CD14-positive monocyte (primary cell): ENCODE measurements around the gene AKAP6. TPM values are rescaled to one million over a fixed set of nuclear protein-coding genes. Genes with fewer than 3 reads are reported as not detected.
A peak's percentile ranks its signal among the peaks of the same experiment; 100 is the strongest.

ENCODE experiments used
- DNase-seq, 3 donors: peaks; one replicate each; pipeline ENCODE4 v3.0.0-alpha.2; 2011 to 2022
- H2AFZ ChIP-seq: 2 replicates; pipeline ENCODE4 v1.6.0; 2012; ENCODE audit warnings: mild to moderate bottlenecking, low read depth, low read length, inconsistent platforms; ENCODE audit not compliant: insufficient read depth, poor library complexity, severe bottlenecking
- H3K27ac ChIP-seq, 2 donors: 1 replicate in 1 of 2; 2 replicates in 1 of 2; pipeline ENCODE4 v1.5.1; 2012 to 2013; ENCODE audit warnings: low read length in 2 of 2, control low read depth in 1 of 2, inconsistent platforms in 1 of 2, low read depth in 1 of 2, mild to moderate bottlenecking in 1 of 2
- H3K27me3 ChIP-seq, 2 donors: one replicate each; pipeline versions ENCODE4 v1.6.0 to v1.6.1; 2011 to 2013; ENCODE audit warnings: low read length in 2 of 2; ENCODE audit not compliant: control insufficient read depth in 2 of 2, insufficient read depth in 2 of 2
- H3K36me3 ChIP-seq, 2 donors: replicated peaks in 1 of 2; 1 replicate in 1 of 2; 2 replicates in 1 of 2; pipeline versions ENCODE4 v1.5.1 to v1.6.1; 2012 to 2013; ENCODE audit warnings: low read length in 2 of 2, control low read depth in 1 of 2, inconsistent platforms in 1 of 2, mild to moderate bottlenecking in 1 of 2; ENCODE audit not compliant: insufficient read depth in 2 of 2, control insufficient read depth in 1 of 2
- H3K4me1 ChIP-seq, 2 donors: 1 replicate in 1 of 2; 2 replicates in 1 of 2; pipeline versions ENCODE4 v1.5.1 to v1.6.1; 2012 to 2013; ENCODE audit warnings: low read length in 2 of 2, control low read depth in 1 of 2, inconsistent platforms in 1 of 2, mild to moderate bottlenecking in 1 of 2, moderate library complexity in 1 of 2; ENCODE audit not compliant: insufficient read depth in 2 of 2, control insufficient read depth in 1 of 2
- H3K4me2 ChIP-seq: replicated peaks from 2 replicates; pipeline ENCODE3; 2012; ENCODE audit warnings: low read length, moderate library complexity, mild to moderate bottlenecking; ENCODE audit not compliant: poor library complexity, severe bottlenecking; ENCODE audit errors: extremely low read depth
- H3K4me3 ChIP-seq, 3 experiments: fragments of 200-600 bp in 1 of 3; sonication (generic) in 1 of 3; replicated peaks in 1 of 3; 1 replicate in 2 of 3; 2 replicates in 1 of 3; pipeline ENCODE4 v1.5.1; 2011 to 2013; ENCODE audit warnings: low read length in 3 of 3, mild to moderate bottlenecking in 3 of 3, control low read depth in 2 of 3, low read depth in 2 of 3, inconsistent platforms in 1 of 3, moderate library complexity in 1 of 3
- H3K79me2 ChIP-seq: 2 replicates; pipeline ENCODE4 v1.6.0; 2012; ENCODE audit warnings: mild to moderate bottlenecking, control low read depth, inconsistent platforms, low read length, moderate library complexity; ENCODE audit not compliant: insufficient read depth
- H3K9ac ChIP-seq: 2 replicates; pipeline ENCODE4 v1.6.0; 2017; ENCODE audit warnings: low read length, mild to moderate bottlenecking; ENCODE audit not compliant: insufficient read depth, poor library complexity, severe bottlenecking
- H3K9me3 ChIP-seq, 2 donors: replicated peaks in 1 of 2; 1 replicate in 1 of 2; 2 replicates in 1 of 2; pipeline versions ENCODE4 v1.5.1 to v1.6.1; 2012 to 2013; ENCODE audit warnings: low read length in 2 of 2, control low read depth in 1 of 2; ENCODE audit not compliant: control insufficient read depth in 1 of 2, insufficient read depth in 1 of 2
- H4K20me1 ChIP-seq: 2 replicates; pipeline ENCODE4 v1.6.0; 2012; ENCODE audit warnings: mild to moderate bottlenecking, low read length, control low read depth, moderate library complexity; ENCODE audit not compliant: insufficient read depth
- H3K27ac Mint-ChIP-seq, 7 donors: one replicate each; pipeline ENCODE4 v1.8.0; 2020; ENCODE audit warnings: mild to moderate bottlenecking in 7 of 7, mixed read lengths in 7 of 7, moderate library complexity in 6 of 7, inconsistent platforms in 2 of 7
- H3K27me3 Mint-ChIP-seq, 3 donors: one replicate each; pipeline ENCODE4 v1.8.0; 2021 to 2022; ENCODE audit warnings: low read depth in 3 of 3, mild to moderate bottlenecking in 3 of 3, mixed read lengths in 3 of 3, moderate library complexity in 3 of 3, inconsistent platforms in 1 of 3
- H3K36me3 Mint-ChIP-seq, 2 donors: one replicate each; pipeline ENCODE4 v1.8.0; 2020; ENCODE audit warnings: mixed read lengths in 2 of 2, inconsistent platforms in 1 of 2, mild to moderate bottlenecking in 1 of 2
- H3K4me1 Mint-ChIP-seq: one replicate; pipeline ENCODE4 v1.8.0; 2020; ENCODE audit warnings: mild to moderate bottlenecking, mixed read lengths
- H3K4me3 Mint-ChIP-seq, 2 donors: one replicate each; pipeline ENCODE4 v1.8.0; 2020; ENCODE audit warnings: mild to moderate bottlenecking in 2 of 2, mixed read lengths in 2 of 2, moderate library complexity in 1 of 2
- H3K9me3 Mint-ChIP-seq, 7 donors: one replicate each; pipeline ENCODE4 v1.8.0; 2020 to 2022; ENCODE audit warnings: mixed read lengths in 7 of 7, mild to moderate bottlenecking in 6 of 7, moderate library complexity in 6 of 7, inconsistent platforms in 2 of 7
- WGBS: methylation state at CpG from one replicate; pipeline ENCODE4 v1.1.5; 2013; ENCODE audit warnings: missing lambda C conversion rate; ENCODE audit not compliant: insufficient coverage; 5-methylcytosine and 5-hydroxymethylcytosine counted together
- intact Hi-C, 2 donors: fragments of 100-400 bp; cut with micrococcal nuclease; formaldehyde crosslinking; loops; one replicate each; pipeline versions ENCODE4 v1.15.0 to v1.15.1; 2023
- polyA plus RNA-seq, 3 donors: library from polyadenylated mRNA; depleted of rRNA in 1 of 3; unstranded in 2 of 3; stranded (reverse) in 1 of 3; fragments of 300-500 nt in 2 of 3; fragments of >200 nt in 1 of 3; fragmentation: Illumina TruSeq in 2 of 3; gene quantifications; 1 replicate in 2 of 3; 2 replicates in 1 of 3; pipeline ENCODE4 v1.2.3, GENCODE V29; 2012 to 2021
- TF ChIP-seq, protein P1 (sequence below): fragments of 200-600 bp; IDR thresholded peaks from one replicate; pipeline ENCODE4 v1.8.0; 2022; ENCODE audit warnings: antibody characterized with exemption, mild to moderate bottlenecking

Gene AKAP6
- polyA plus RNA-seq, 3 donors = not detected

DNA sequence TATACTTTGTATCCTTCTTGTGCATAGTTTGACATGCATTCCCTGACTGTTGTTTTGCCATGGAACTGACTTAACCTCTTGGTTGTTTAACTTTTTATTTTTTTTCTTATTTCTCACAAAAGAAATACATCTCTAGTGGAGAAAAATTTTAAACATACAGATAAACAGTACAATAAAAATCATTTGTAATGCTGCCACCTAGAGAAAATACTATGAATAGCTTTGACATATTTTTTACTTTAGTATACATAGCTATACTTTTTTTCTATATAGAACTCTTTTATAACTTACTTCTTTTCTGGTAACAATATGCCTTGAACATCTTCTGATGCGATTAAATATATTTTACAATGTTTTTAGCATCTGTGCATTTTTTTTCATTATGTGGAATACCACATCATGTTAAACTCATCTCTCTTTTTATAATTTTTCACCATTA lies 184.5 kb downstream of the AKAP6 start:
- no peaks in the 10 kb centered on the region for H3K36me3 ChIP-seq
- no peaks in the 10 kb centered on the region for H3K36me3 Mint-ChIP-seq
- H3K27me3 ChIP-seq = no peaks in the 10 kb centered on the region
- H3K4me2 ChIP-seq = no peak overlapping the region
- peaks cover 0 to 5% of the 10 kb centered on the region in 2 donors for H3K9me3 ChIP-seq
- H3K9me3 Mint-ChIP-seq = peaks cover 0 to 11% (median 5%) of the 10 kb centered on the region in 7 donors
- no peak overlapping the region for H2AFZ ChIP-seq
- no peak overlapping the region for H3K4me3 Mint-ChIP-seq
- no peaks in the 10 kb centered on the region for H3K79me2 ChIP-seq
- H3K4me1 ChIP-seq = no peaks in the 10 kb centered on the region
- DNase-seq = no peak
- no peak overlapping the region for H3K27ac ChIP-seq
- intact Hi-C loops = no loop called here
- H3K27me3 Mint-ChIP-seq = no peaks in the 10 kb centered on the region
- no peak overlapping the region for H3K9ac ChIP-seq
- H4K20me1 ChIP-seq = no peaks in the 10 kb centered on the region
- WGBS = no CpG with 5 or more reads among the region's 1 CpG
- no peaks in the 10 kb centered on the region for H3K4me1 Mint-ChIP-seq
- no peak overlapping the region for H3K27ac Mint-ChIP-seq
- H3K4me3 ChIP-seq = no peak overlapping the region
- TF ChIP-seq, protein P1, sequence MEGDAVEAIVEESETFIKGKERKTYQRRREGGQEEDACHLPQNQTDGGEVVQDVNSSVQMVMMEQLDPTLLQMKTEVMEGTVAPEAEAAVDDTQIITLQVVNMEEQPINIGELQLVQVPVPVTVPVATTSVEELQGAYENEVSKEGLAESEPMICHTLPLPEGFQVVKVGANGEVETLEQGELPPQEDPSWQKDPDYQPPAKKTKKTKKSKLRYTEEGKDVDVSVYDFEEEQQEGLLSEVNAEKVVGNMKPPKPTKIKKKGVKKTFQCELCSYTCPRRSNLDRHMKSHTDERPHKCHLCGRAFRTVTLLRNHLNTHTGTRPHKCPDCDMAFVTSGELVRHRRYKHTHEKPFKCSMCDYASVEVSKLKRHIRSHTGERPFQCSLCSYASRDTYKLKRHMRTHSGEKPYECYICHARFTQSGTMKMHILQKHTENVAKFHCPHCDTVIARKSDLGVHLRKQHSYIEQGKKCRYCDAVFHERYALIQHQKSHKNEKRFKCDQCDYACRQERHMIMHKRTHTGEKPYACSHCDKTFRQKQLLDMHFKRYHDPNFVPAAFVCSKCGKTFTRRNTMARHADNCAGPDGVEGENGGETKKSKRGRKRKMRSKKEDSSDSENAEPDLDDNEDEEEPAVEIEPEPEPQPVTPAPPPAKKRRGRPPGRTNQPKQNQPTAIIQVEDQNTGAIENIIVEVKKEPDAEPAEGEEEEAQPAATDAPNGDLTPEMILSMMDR = peak; percentile 0

DNA sequence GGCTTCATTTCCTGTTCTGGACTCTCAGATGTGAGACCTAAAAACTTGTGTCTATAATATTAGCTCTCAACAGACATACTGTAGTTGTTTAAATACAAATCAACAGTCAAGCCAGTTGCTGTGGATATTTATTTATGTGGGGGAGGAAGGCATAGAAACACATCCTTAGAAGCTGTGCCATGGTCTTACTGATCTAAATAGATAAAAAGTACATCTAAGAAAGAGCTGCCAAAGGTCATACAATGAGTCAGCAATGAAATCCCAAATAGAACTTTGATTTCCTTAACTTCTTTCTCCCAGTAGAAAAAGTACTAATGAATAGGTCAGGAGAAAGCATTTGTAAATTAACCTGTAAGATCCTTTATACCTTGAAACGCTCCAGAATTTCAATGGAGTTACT lies 185.1 kb downstream of the AKAP6 start:
- H3K4me3 ChIP-seq = no peak overlapping the region
- no peak overlapping the region for H2AFZ ChIP-seq
- peaks cover 0 to 13% (median 6%) of the 10 kb centered on the region in 7 donors for H3K9me3 Mint-ChIP-seq
- no peak overlapping the region for H3K4me2 ChIP-seq
- no peaks in the 10 kb centered on the region for H4K20me1 ChIP-seq
- H3K27ac ChIP-seq = no peak overlapping the region
- H3K27ac Mint-ChIP-seq = no peak overlapping the region
- H3K4me3 Mint-ChIP-seq = no peak overlapping the region
- H3K36me3 Mint-ChIP-seq = no peaks in the 10 kb centered on the region
- peaks cover 0 to under 1% (median 0%) of the 10 kb centered on the region in 3 donors for H3K27me3 Mint-ChIP-seq
- H3K9ac ChIP-seq = no peak overlapping the region
- H3K4me1 ChIP-seq = no peaks in the 10 kb centered on the region
- no peaks in the 10 kb centered on the region for H3K4me1 Mint-ChIP-seq
- WGBS = no CpG with 5 or more reads among the region's 1 CpG
- H3K36me3 ChIP-seq = no peaks in the 10 kb centered on the region
- no peaks in the 10 kb centered on the region for H3K79me2 ChIP-seq
- peaks cover 0 to 5% of the 10 kb centered on the region in 2 donors for H3K9me3 ChIP-seq
- TF ChIP-seq, protein P1 = no peak
- intact Hi-C loops = no loop called here
- no peak for DNase-seq
- H3K27me3 ChIP-seq = no peaks in the 10 kb centered on the region
